GM12878 (cell line): ENCODE measurements around the gene DNMT3A. TPM values are rescaled to one million over a fixed set of nuclear protein-coding genes. Genes with fewer than 3 reads are reported as not detected.

Experiments used
- ATAC-seq: fragments of 200-7000 bp; cut with Tn5 transposase; 3 replicates; pipeline ENCODE4 v1.9.1; 2020; ENCODE audit warnings: mild to moderate bottlenecking, moderate library complexity
- BruUV-seq: library from RNA; stranded (reverse); fragments of 400-500 nt; replicated peaks from 2 replicates; lab custom pipeline; 2021; lab: Mats Ljungman, UMichigan
- CTCF ChIA-PET: fragments of 300-600 bp; sonication (Branson Sonifier 250); formaldehyde crosslinking; extraction: SDS; loops from one replicate; lab custom pipeline; 2021; ENCODE audit warnings: inconsistent platforms; lab: Yijun Ruan, JAX
- POLR2A ChIA-PET: fragments of 350-600 bp; formaldehyde crosslinking; extraction: SDS; loops from one replicate; lab custom pipeline; 2021; ENCODE audit warnings: inconsistent platforms; lab: Charles Lee
- RAD21 ChIA-PET: fragments of 300-600 bp; sonication (Branson Sonifier 250); formaldehyde crosslinking; loops from one replicate; lab custom pipeline; 2023; ENCODE audit warnings: antibody characterized with exemption; ENCODE audit not compliant: unreplicated experiment; lab: Charles Lee
- SMC1A ChIA-PET: fragments of 300-600 bp; sonication (Branson Sonifier 250); formaldehyde crosslinking; loops from one replicate; lab custom pipeline; 2023; ENCODE audit not compliant: unreplicated experiment, uncharacterized antibody; lab: Charles Lee
- DNase-seq: peaks from one replicate; pipeline ENCODE4 v3.0.0-alpha.2; 2011; ENCODE audit warnings: low read depth, low spot score
- FAIRE-seq: peaks from 3 replicates; lab custom pipeline; 2011; peaks lifted over from hg19 to GRCh38; lab: Jason Lieb, UNC
- H2AFZ ChIP-seq: 2 replicates; pipeline ENCODE4 v1.6.0; 2011; ENCODE audit warnings: low read depth, low read length, control low read depth; ENCODE audit not compliant: control insufficient read depth
- H3K27ac ChIP-seq: 2 replicates; pipeline ENCODE4 v1.5.1; 2011; ENCODE audit warnings: control low read depth; ENCODE audit not compliant: control insufficient read depth, insufficient read depth
- H3K27me3 ChIP-seq, 2 experiments: replicated peaks in 1 of 2; 2 replicates each; pipeline versions ENCODE4 v1.6.0 to v1.6.1; 2011; ENCODE audit warnings: low read length in 1 of 2; ENCODE audit not compliant: control insufficient read depth in 2 of 2, insufficient read depth in 2 of 2
- H3K36me3 ChIP-seq, 2 experiments: 2 replicates each; pipeline ENCODE4 v1.5.1; 2011; ENCODE audit warnings: low read length in 1 of 2; ENCODE audit not compliant: control insufficient read depth in 2 of 2, insufficient read depth in 2 of 2
- H3K4me1 ChIP-seq: 2 replicates; pipeline ENCODE4 v1.6.1; 2011; ENCODE audit warnings: mild to moderate bottlenecking, low read length, moderate library complexity, mixed read lengths; ENCODE audit not compliant: control insufficient read depth, insufficient read depth
- H3K4me2 ChIP-seq: 2 replicates; pipeline ENCODE4 v1.6.0; 2011; ENCODE audit warnings: control low read depth; ENCODE audit not compliant: control insufficient read depth, insufficient read depth
- H3K4me3 ChIP-seq: fragments of 200-600 bp; sonication (generic); 2 replicates; pipeline ENCODE4 v1.5.1; 2016
- H3K79me2 ChIP-seq: 2 replicates; pipeline ENCODE4 v1.6.0; 2011; ENCODE audit warnings: low read length; ENCODE audit not compliant: control insufficient read depth, insufficient read depth
- H3K9ac ChIP-seq: 2 replicates; pipeline ENCODE4 v1.8.0; 2011; ENCODE audit warnings: low read length, control low read depth, mixed read lengths; ENCODE audit not compliant: control insufficient read depth, insufficient read depth
- H3K9me3 ChIP-seq: replicated peaks from 3 replicates; pipeline ENCODE4 v1.5.1; 2011; ENCODE audit warnings: mild to moderate bottlenecking, low read length; ENCODE audit not compliant: control insufficient read depth, insufficient read depth
- H4K20me1 ChIP-seq: 2 replicates; pipeline ENCODE4 v1.6.0; 2011; ENCODE audit not compliant: control insufficient read depth, insufficient read depth
- BRCA1 ChIP-seq: IDR thresholded peaks from 2 replicates; pipeline ENCODE4 v1.6.1; 2011; ENCODE audit warnings: low read depth, low read length, improper control_type of control experiment
- EGR1 ChIP-seq, 2 experiments: IDR thresholded peaks; 1 replicate in 1 of 2; 2 replicates in 1 of 2; pipeline ENCODE4 v1.6.1; 2011 to 2012; ENCODE audit warnings: low read depth in 2 of 2, low read length in 2 of 2, borderline replicate concordance in 1 of 2, mild to moderate bottlenecking in 1 of 2, moderate library complexity in 1 of 2
- EZH2 ChIP-seq: IDR thresholded peaks from 2 replicates; pipeline ENCODE4 v1.6.1; 2012; ENCODE audit warnings: low read depth, mild to moderate bottlenecking, control low read depth, inconsistent platforms, low read length, borderline replicate concordance; ENCODE audit not compliant: control insufficient read depth
- GATAD2B ChIP-seq: fragments of 450-650 bp; conservative IDR thresholded peaks from 2 replicates; pipeline ENCODE4 v1.6.1; 2017; ENCODE audit warnings: low read depth, mild to moderate bottlenecking, moderate library complexity
- HSF1 ChIP-seq: fragments of 150-350 bp; IDR thresholded peaks from 2 replicates; pipeline ENCODE4 v1.6.1; 2014; ENCODE audit warnings: mild to moderate bottlenecking, low read depth, low read length
- MAX ChIP-seq: IDR thresholded peaks from 2 replicates; pipeline ENCODE4 v1.6.1; 2012; ENCODE audit warnings: low read depth, low read length, improper control_type of control experiment
- MEF2B ChIP-seq: fragments of 450-650 bp; IDR thresholded peaks from 2 replicates; pipeline ENCODE4 v1.6.1; 2018; ENCODE audit warnings: mild to moderate bottlenecking, moderate library complexity; ENCODE audit not compliant: partially characterized antibody, poor library complexity, severe bottlenecking
- MLLT1 ChIP-seq: fragments of 450-650 bp; IDR thresholded peaks from 2 replicates; pipeline ENCODE4 v1.6.1; 2016; ENCODE audit warnings: mild to moderate bottlenecking
- MYC ChIP-seq: IDR thresholded peaks from 2 replicates; pipeline ENCODE4 v1.6.1; 2011; ENCODE audit warnings: mild to moderate bottlenecking, low read length, moderate library complexity, inconsistent platforms; ENCODE audit not compliant: insufficient read depth, insufficient replicate concordance, insufficient read length, severe bottlenecking
- POLR2A ChIP-seq: IDR thresholded peaks from 2 replicates; pipeline ENCODE4 v1.6.1; 2011; ENCODE audit warnings: low read depth, mild to moderate bottlenecking, low read length
- POLR2AphosphoS5 ChIP-seq: IDR thresholded peaks from 2 replicates; pipeline ENCODE4 v1.6.1; 2011; ENCODE audit warnings: mild to moderate bottlenecking, low read length, inconsistent platforms
- SIN3A ChIP-seq: IDR thresholded peaks from 2 replicates; pipeline ENCODE4 v1.6.1; 2012; ENCODE audit warnings: low read depth, low read length, improper control_type of control experiment
- SPI1 ChIP-seq: IDR thresholded peaks from 2 replicates; pipeline ENCODE4 v1.6.1; 2011; ENCODE audit warnings: low read depth, mild to moderate bottlenecking, low read length, moderate library complexity, borderline replicate concordance; ENCODE audit not compliant: insufficient read depth
- USF1 ChIP-seq: IDR thresholded peaks from 2 replicates; pipeline ENCODE4 v1.6.1; 2011; ENCODE audit warnings: borderline replicate concordance, low read depth, mild to moderate bottlenecking, moderate library complexity, mixed read lengths, low read length; ENCODE audit not compliant: insufficient read depth; ENCODE audit errors: extremely low read length
- ZBED1 ChIP-seq: IDR thresholded peaks from 2 replicates; pipeline ENCODE4 v1.6.1; 2016; ENCODE audit warnings: borderline replicate concordance
- ZNF622 ChIP-seq: fragments of 450-650 bp; IDR thresholded peaks from 2 replicates; pipeline ENCODE4 v1.6.1; 2017; ENCODE audit warnings: mild to moderate bottlenecking, inconsistent platforms
- WGBS: methylation state at CpG from one replicate; pipeline ENCODE4 v1.1.6; 2016; ENCODE audit warnings: low lambda C conversion rate; ENCODE audit not compliant: insufficient replicate concordance, insufficient coverage; ENCODE audit errors: missing lambda C conversion rate; 5-methylcytosine and 5-hydroxymethylcytosine counted together
- in situ Hi-C: fragments of 300-500 bp; cut with MboI; formaldehyde crosslinking; loops from 9 replicates; pipeline ENCODE4 v1.14.3; 2018; ENCODE audit warnings: mixed read lengths
- intact Hi-C: fragments of 100-400 bp; cut with micrococcal nuclease; formaldehyde crosslinking; loops from one replicate; pipeline ENCODE4 v1.14.2; 2022; ENCODE audit not compliant: unreplicated experiment
- polyA plus RNA-seq, 11 experiments: library from polyadenylated mRNA; depleted of rRNA in 4 of 11; unstranded in 6 of 11; stranded (reverse) in 5 of 11; fragments of >200 nt; fragmentation: Nextera tagmentation in 4 of 11; fragmentation: Illumina TruSeq in 1 of 11; extraction: Ambion mirVana in 4 of 11; extraction: Trizol in 1 of 11; gene quantifications; 1 replicate in 1 of 11; 2 replicates in 10 of 11; pipeline versions ENCODE4 v1.2.1 to v1.2.3, GENCODE V29; 2011 to 2016; ENCODE audit warnings: inconsistent platforms in 2 of 11, missing spikeins in 2 of 11, low read depth in 1 of 11
- total RNA-seq, 4 experiments: library from RNA; depleted of rRNA in 3 of 4; stranded (reverse); fragments of >200 nt in 3 of 4; fragmentation: Illumina TruSeq in 1 of 4; extraction: Trizol in 1 of 4; gene quantifications; 2 replicates each; pipeline versions ENCODE4 v1.2.1 to v1.2.3, GENCODE V29; 2013 to 2021
- TF ChIP-seq, protein P1 (sequence below): fragments of 450-650 bp; IDR thresholded peaks from 2 replicates; pipeline ENCODE4 v1.6.1; 2016; ENCODE audit warnings: mild to moderate bottlenecking

The DNMT3A gene
- total and polyA plus RNA-seq, 10 of the 15 experiments (the other 5 are each of a cell fraction or from before 2014, with no cell fraction given) = 7.4 to 51.6 (median 17.4) TPM

GRCh38 chr2:25286025-25286400, 55.7 kb downstream of the DNMT3A start:
- ChIA-PET CTCF (interaction anchor here (1.1 to 2.7 kb wide), 6 partner anchors 8 to 120 kb away, joined by 3 to 19 read pairs (median 5); no protein-coding TSS in a partner anchor), RAD21 (interaction anchor here (1.3 to 2.4 kb wide), 2 partner anchors 8 to 16 kb away, joined by 4 to 7 read pairs; no protein-coding TSS in a partner anchor), POLR2A (interaction anchor here (0.6 to 2.1 kb wide), 6 partner anchors 8 to 76 kb away, joined by 3 to 7 read pairs (median 3); no protein-coding TSS in a partner anchor), SMC1A (interaction anchor here (1.1 to 2.3 kb wide), 3 partner anchors 8 to 238 kb away, joined by 5 to 8 read pairs (median 5); no protein-coding TSS in a partner anchor)
- Histone ChIP-seq H3K79me2 (no peaks in the 10 kb centered on the region), H3K9ac (no peak overlapping the region), H4K20me1 (no peaks in the 10 kb centered on the region), H3K9me3 (no peaks in the 10 kb centered on the region), H3K4me2 (peak overlapping the region; percentile 57; the same call in 1 of the 2 replicates), H3K4me3 (no peak overlapping the region), H3K27ac (peak overlapping the region; percentile 72), H3K36me3 (no peaks in the 10 kb centered on the region; a peak in 2 of 4 replicates), H2AFZ (peak overlapping the region; percentile 61), H3K27me3 (no peaks in the 10 kb centered on the region), H3K4me1 (peaks cover 30% of the 10 kb centered on the region)
- no TSS peak for BruUV-seq
- intact Hi-C loops = no loop called here
- 57% methylated on average over 9 of the region's 10 CpGs for WGBS
- ATAC-seq (peak; percentile 82), DNase-seq (no peak), FAIRE-seq (peak; percentile 91)
- in situ Hi-C loops = no loop called here
- TF ChIP-seq SPI1 (peak; percentile 61; the same call in 1 of the 2 replicates), SIN3A (no peak), MYC (no peak), EZH2 (no peak), BRCA1 (no peak), POLR2AphosphoS5 (no peak), POLR2A (peak; percentile 71), EGR1 (IDR thresholded peaks at IDR 0.05; ENCODE audit: borderline replicate concordance in 1 of 2, low read depth in 2 of 2, low read length in 2 of 2) (no peak), GATAD2B (no peak), ZNF622 (no peak), HSF1 (no peak), MAX (0 out of 2 replicates have a peak, but pooled peaks have one; percentile 13), ZBED1 (no peak), MEF2B (no peak), MLLT1 (no peak), USF1 (peak; percentile 10)
- TF ChIP-seq, protein P1, sequence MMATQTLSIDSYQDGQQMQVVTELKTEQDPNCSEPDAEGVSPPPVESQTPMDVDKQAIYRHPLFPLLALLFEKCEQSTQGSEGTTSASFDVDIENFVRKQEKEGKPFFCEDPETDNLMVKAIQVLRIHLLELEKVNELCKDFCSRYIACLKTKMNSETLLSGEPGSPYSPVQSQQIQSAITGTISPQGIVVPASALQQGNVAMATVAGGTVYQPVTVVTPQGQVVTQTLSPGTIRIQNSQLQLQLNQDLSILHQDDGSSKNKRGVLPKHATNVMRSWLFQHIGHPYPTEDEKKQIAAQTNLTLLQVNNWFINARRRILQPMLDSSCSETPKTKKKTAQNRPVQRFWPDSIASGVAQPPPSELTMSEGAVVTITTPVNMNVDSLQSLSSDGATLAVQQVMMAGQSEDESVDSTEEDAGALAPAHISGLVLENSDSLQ = peak; percentile 85
